H9 (cell line): ENCODE results near the gene ZNF622. TPM values are rescaled to one million over a fixed set of nuclear protein-coding genes. Genes with fewer than 3 reads are reported as not detected.

ENCODE experiments used
- DNase-seq: peaks from one replicate; pipeline ENCODE4 v3.0.0-alpha.2; 2017
- H2AFZ ChIP-seq: one replicate; pipeline ENCODE4 v1.6.1; 2013; ENCODE audit warnings: mild to moderate bottlenecking, low read length, control low read depth, moderate library complexity
- H2AK5ac ChIP-seq: 2 replicates; pipeline ENCODE4 v1.6.1; 2013; ENCODE audit warnings: low read length, control low read depth, mixed read lengths; ENCODE audit not compliant: insufficient read length
- H2BK120ac ChIP-seq: one replicate; pipeline ENCODE4 v1.6.1; 2013; ENCODE audit warnings: low read depth, mild to moderate bottlenecking, low read length, control low read depth, inconsistent platforms; ENCODE audit not compliant: poor library complexity, severe bottlenecking
- H2BK12ac ChIP-seq: 2 replicates; pipeline ENCODE4 v1.6.1; 2013; ENCODE audit warnings: low read length, control low read depth, mixed read lengths, low read depth; ENCODE audit not compliant: insufficient read length
- H2BK15ac ChIP-seq: 2 replicates; pipeline ENCODE4 v1.6.1; 2013; ENCODE audit warnings: low read depth, low read length, control low read depth
- H2BK20ac ChIP-seq: one replicate; pipeline ENCODE4 v1.6.1; 2013; ENCODE audit warnings: low read depth, mild to moderate bottlenecking, low read length, control low read depth, inconsistent platforms; ENCODE audit not compliant: poor library complexity, severe bottlenecking
- H2BK5ac ChIP-seq: 2 replicates; pipeline ENCODE4 v1.6.1; 2013; ENCODE audit warnings: low read length, control low read depth, mixed read lengths; ENCODE audit not compliant: insufficient read length
- H3K14ac ChIP-seq: 2 replicates; pipeline ENCODE4 v1.6.1; 2013; ENCODE audit warnings: low read length, control low read depth; ENCODE audit not compliant: insufficient read depth
- H3K18ac ChIP-seq: 2 replicates; pipeline ENCODE4 v1.6.1; 2013; ENCODE audit warnings: low read depth, mild to moderate bottlenecking, mixed read lengths, low read length, control low read depth; ENCODE audit not compliant: insufficient read length
- H3K23ac ChIP-seq: 2 replicates; pipeline ENCODE4 v1.6.1; 2013; ENCODE audit warnings: low read length, control low read depth, mixed read lengths, low read depth; ENCODE audit not compliant: insufficient read length
- H3K23me2 ChIP-seq: 2 replicates; pipeline ENCODE4 v1.6.1; 2013; ENCODE audit warnings: low read depth, mild to moderate bottlenecking, mixed read lengths, low read length, control low read depth; ENCODE audit not compliant: insufficient read length, poor library complexity, severe bottlenecking
- H3K27ac ChIP-seq: 2 replicates; pipeline ENCODE4 v1.5.1; 2013; ENCODE audit warnings: low read length, control low read depth, mixed read lengths, low read depth; ENCODE audit not compliant: insufficient read length
- H3K27me3 ChIP-seq: 2 replicates; pipeline ENCODE4 v1.6.1; 2013; ENCODE audit warnings: low read length, control low read depth, inconsistent platforms; ENCODE audit not compliant: insufficient read depth
- H3K4ac ChIP-seq: 2 replicates; pipeline ENCODE4 v1.6.1; 2013; ENCODE audit warnings: low read depth, mild to moderate bottlenecking, control low read depth, inconsistent platforms, low read length, moderate library complexity
- H3K4me1 ChIP-seq: 2 replicates; pipeline ENCODE4 v1.6.1; 2013; ENCODE audit warnings: low read length, control low read depth, inconsistent platforms; ENCODE audit not compliant: insufficient read depth
- H3K4me2 ChIP-seq: 2 replicates; pipeline ENCODE4 v1.6.1; 2013; ENCODE audit warnings: low read length, control low read depth, mixed read lengths; ENCODE audit not compliant: insufficient read length, insufficient read depth
- H3K56ac ChIP-seq: 2 replicates; pipeline ENCODE4 v1.6.1; 2013; ENCODE audit warnings: low read depth, mild to moderate bottlenecking, mixed read lengths, low read length, control low read depth; ENCODE audit not compliant: insufficient read length
- H3K79me1 ChIP-seq: 2 replicates; pipeline ENCODE4 v1.6.1; 2013; ENCODE audit warnings: low read depth, mild to moderate bottlenecking, moderate library complexity, low read length, control low read depth, inconsistent platforms; ENCODE audit not compliant: insufficient read depth, poor library complexity, severe bottlenecking
- H3K79me2 ChIP-seq: 2 replicates; pipeline ENCODE4 v1.6.1; 2013; ENCODE audit warnings: low read length, control low read depth, inconsistent platforms; ENCODE audit not compliant: insufficient read depth
- H3K9ac ChIP-seq: 2 replicates; pipeline ENCODE4 v1.6.1; 2013; ENCODE audit warnings: low read length, control low read depth, mixed read lengths; ENCODE audit not compliant: insufficient read length; ENCODE audit errors: extremely low read depth
- H3K9me3 ChIP-seq: one replicate; pipeline ENCODE4 v1.6.1; 2013; ENCODE audit warnings: low read depth, low read length, inconsistent platforms; ENCODE audit not compliant: control insufficient read depth
- H3T11ph ChIP-seq: one replicate; pipeline ENCODE4 v1.6.1; 2013; ENCODE audit warnings: mild to moderate bottlenecking, low read length, control low read depth, inconsistent platforms
- H4K20me1 ChIP-seq: one replicate; pipeline ENCODE4 v1.6.1; 2013; ENCODE audit not compliant: control insufficient read depth, insufficient read length, insufficient read depth
- H4K5ac ChIP-seq: 2 replicates; pipeline ENCODE4 v1.6.1; 2013; ENCODE audit warnings: low read depth, mild to moderate bottlenecking, mixed read lengths, low read length, control low read depth; ENCODE audit not compliant: insufficient read length
- H4K8ac ChIP-seq: replicated peaks from 2 replicates; pipeline ENCODE4 v1.6.1; 2013; ENCODE audit warnings: low read length, control low read depth, mixed read lengths, low read depth; ENCODE audit not compliant: insufficient read length
- H4K91ac ChIP-seq: 2 replicates; pipeline ENCODE4 v1.6.1; 2013; ENCODE audit warnings: low read depth, mild to moderate bottlenecking, moderate library complexity, mixed read lengths, low read length, control low read depth; ENCODE audit not compliant: insufficient read length
- H3K27ac Mint-ChIP-seq, 3 experiments: 2 replicates in 2 of 3; 3 replicates in 1 of 3; pipeline ENCODE4 v1.8.0; 2020 to 2021; ENCODE audit warnings: mixed read lengths in 3 of 3, mild to moderate bottlenecking in 1 of 3, moderate library complexity in 1 of 3
- H3K27me3 Mint-ChIP-seq: 2 replicates; pipeline ENCODE4 v1.8.0; 2021; ENCODE audit warnings: low read depth, mild to moderate bottlenecking, moderate library complexity, mixed read lengths
- H3K36me3 Mint-ChIP-seq, 3 experiments: 2 replicates in 2 of 3; 3 replicates in 1 of 3; pipeline ENCODE4 v1.8.0; 2020 to 2021; ENCODE audit warnings: low read depth in 3 of 3, mixed read lengths in 3 of 3; ENCODE audit not compliant: insufficient read depth in 1 of 3
- H3K4me1 Mint-ChIP-seq, 2 experiments: 2 replicates each; pipeline ENCODE4 v1.8.0; 2020; ENCODE audit warnings: mixed read lengths in 2 of 2
- H3K4me3 Mint-ChIP-seq, 2 experiments: 2 replicates in 1 of 2; 3 replicates in 1 of 2; pipeline ENCODE4 v1.8.0; 2020 to 2021; ENCODE audit warnings: mild to moderate bottlenecking in 2 of 2, mixed read lengths in 2 of 2, moderate library complexity in 1 of 2
- H3K9me3 Mint-ChIP-seq, 2 experiments: 2 replicates in 1 of 2; 3 replicates in 1 of 2; pipeline ENCODE4 v1.8.0; 2020; ENCODE audit warnings: mild to moderate bottlenecking in 2 of 2, mixed read lengths in 2 of 2, moderate library complexity in 1 of 2
- WGBS: extraction: QIAGEN DNeasy Blood & Tissue Kit; methylation state at CpG from one replicate; pipeline ENCODE4 v1.1.7; 2013; ENCODE audit warnings: missing lambda C conversion rate, low lambda C conversion rate, mixed read lengths; ENCODE audit not compliant: insufficient read length; ENCODE audit errors: extremely low coverage; 5-methylcytosine and 5-hydroxymethylcytosine counted together
- total RNA-seq: library from RNA; stranded (reverse); gene quantifications from 2 replicates; pipeline ENCODE4 v1.2.1, GENCODE V29; 2021
- TF ChIP-seq, protein P1 (sequence below): fragments of 200-600 bp; sonication (generic); conservative IDR thresholded peaks from 3 replicates; pipeline ENCODE4 v1.8.0; 2021; ENCODE audit warnings: antibody characterized with exemption, mild to moderate bottlenecking

ZNF622 gene
- total RNA-seq, 1 experiment from 2014 or later, result 42.2 TPM

GRCh38 chr5:16457853-16458252, 7.7 kb downstream of the ZNF622 start:
- Histone ChIP-seq H2BK20ac (no peak overlapping the region), H3K14ac (no peak overlapping the region), H3T11ph (no peak overlapping the region), H2AFZ (no peak overlapping the region), H4K20me1 (no peaks in the 10 kb centered on the region), H2BK120ac (no peak overlapping the region), H3K79me1 (no peaks in the 10 kb centered on the region), H4K5ac (no peak overlapping the region), H3K23ac (no peak overlapping the region), H2BK5ac (no peak overlapping the region), H3K9ac (no peak overlapping the region), H2AK5ac (no peak overlapping the region), H3K27me3 (no peaks in the 10 kb centered on the region), H3K9me3 (no peaks in the 10 kb centered on the region), H3K79me2 (no peaks in the 10 kb centered on the region; the same call in 1 of the 2 replicates), H2BK15ac (no peak overlapping the region), H3K56ac (no peak overlapping the region), H3K4me1 (no peaks in the 10 kb centered on the region), H3K4ac (no peak overlapping the region), H3K23me2 (no peaks in the 10 kb centered on the region), H3K27ac (no peak overlapping the region), H4K8ac (no peak overlapping the region), H3K18ac (no peak overlapping the region), H3K4me2 (no peak overlapping the region), H4K91ac (no peak overlapping the region), H2BK12ac (no peak overlapping the region)
- peaks cover 21 to 63% (median 58%) of the 10 kb centered on the region in 3 experiments; a peak in 6 of 7 replicates for H3K36me3 Mint-ChIP-seq
- no peak for DNase-seq
- H3K4me3 Mint-ChIP-seq, result no peak overlapping the region
- H3K27ac Mint-ChIP-seq, result no peak overlapping the region
- no peaks in the 10 kb centered on the region for H3K27me3 Mint-ChIP-seq
- 100% methylated on average over 1 of the region's 1 CpG for WGBS
- H3K4me1 Mint-ChIP-seq, result peaks cover 3 to 8% of the 10 kb centered on the region in 2 experiments
- TF ChIP-seq, protein P1, sequence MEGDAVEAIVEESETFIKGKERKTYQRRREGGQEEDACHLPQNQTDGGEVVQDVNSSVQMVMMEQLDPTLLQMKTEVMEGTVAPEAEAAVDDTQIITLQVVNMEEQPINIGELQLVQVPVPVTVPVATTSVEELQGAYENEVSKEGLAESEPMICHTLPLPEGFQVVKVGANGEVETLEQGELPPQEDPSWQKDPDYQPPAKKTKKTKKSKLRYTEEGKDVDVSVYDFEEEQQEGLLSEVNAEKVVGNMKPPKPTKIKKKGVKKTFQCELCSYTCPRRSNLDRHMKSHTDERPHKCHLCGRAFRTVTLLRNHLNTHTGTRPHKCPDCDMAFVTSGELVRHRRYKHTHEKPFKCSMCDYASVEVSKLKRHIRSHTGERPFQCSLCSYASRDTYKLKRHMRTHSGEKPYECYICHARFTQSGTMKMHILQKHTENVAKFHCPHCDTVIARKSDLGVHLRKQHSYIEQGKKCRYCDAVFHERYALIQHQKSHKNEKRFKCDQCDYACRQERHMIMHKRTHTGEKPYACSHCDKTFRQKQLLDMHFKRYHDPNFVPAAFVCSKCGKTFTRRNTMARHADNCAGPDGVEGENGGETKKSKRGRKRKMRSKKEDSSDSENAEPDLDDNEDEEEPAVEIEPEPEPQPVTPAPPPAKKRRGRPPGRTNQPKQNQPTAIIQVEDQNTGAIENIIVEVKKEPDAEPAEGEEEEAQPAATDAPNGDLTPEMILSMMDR, result no peak
- H3K9me3 Mint-ChIP-seq, result no peaks in the 10 kb centered on the region
